ENCODE results near the gene CFAP210. TPM values are rescaled to one million over a fixed set of nuclear protein-coding genes. Genes with fewer than 3 reads are reported as not detected.
"Not testable (repeated sequence)": the region's sequence is repeated elsewhere in the genome, so short reads cannot be mapped to it uniquely, and the experiment has no call there.

Gene CFAP210
- total RNA-seq, 4 donors from 2014 or later: not detected

DNA sequence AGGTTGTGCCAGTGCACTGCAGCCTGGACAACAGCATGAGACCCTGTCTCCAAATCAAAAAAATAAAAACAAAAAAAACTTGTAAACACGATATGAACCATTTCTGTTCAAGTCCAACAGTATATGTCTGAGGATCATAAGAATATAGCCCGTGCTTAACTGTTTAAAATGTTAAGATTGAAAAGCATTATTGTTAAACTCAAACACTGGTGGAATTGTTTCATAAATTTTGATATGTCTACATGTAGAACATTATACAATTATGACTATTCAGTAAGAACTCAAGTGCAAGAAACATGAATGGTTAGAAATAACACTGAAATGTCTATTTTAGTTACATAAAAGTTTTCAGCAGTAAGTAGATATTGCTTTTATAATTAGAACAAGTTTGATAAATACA lies 80.3 kb downstream of the CFAP210 start:
- intact Hi-C loops (cut with DNase I; ENCODE audit: low total_unique reads): no loop called here
- no peak for DNase-seq (ENCODE audit: low spot score in 2 of 2)
- H3K4me3 ChIP-seq (ENCODE audit: low read depth, poor library complexity, severe bottlenecking): no peak overlapping the region
- 78 to 88% methylated on average over 2 of the region's 2 CpGs for WGBS, 2 donors
- TF ChIP-seq POLR2A (IDR thresholded peaks at IDR 0.05): no peak
- no peak for TF ChIP-seq CTCF (IDR thresholded peaks at IDR 0.05)

DNA sequence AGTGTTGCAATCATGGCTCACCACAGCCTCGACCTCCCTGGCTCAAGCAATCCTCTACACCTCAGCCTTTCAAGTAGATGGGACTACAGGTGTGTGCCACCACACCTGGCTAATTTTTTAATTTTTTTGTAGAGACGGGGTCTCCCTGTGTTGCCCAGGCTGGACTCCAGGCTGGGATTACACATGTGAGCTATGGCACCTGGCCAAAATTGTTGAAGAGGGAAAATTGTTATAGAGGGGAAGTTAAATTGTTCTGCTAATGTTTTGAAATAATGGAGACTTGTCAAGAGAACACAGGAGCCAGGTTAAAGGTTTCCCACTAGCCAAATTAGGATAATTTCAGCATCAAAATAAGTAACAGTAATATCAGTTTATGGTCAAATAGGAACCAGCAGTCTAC lies 84.9 kb downstream of the CFAP210 start:
- 90 to 91% methylated on average over 2 of the region's 2 CpGs for WGBS, 2 donors
- no peak for TF ChIP-seq POLR2A (IDR thresholded peaks at IDR 0.05)
- no peak for TF ChIP-seq CTCF (IDR thresholded peaks at IDR 0.05)
- no peak for DNase-seq (ENCODE audit: low spot score in 2 of 2)
- H3K4me3 ChIP-seq (ENCODE audit: low read depth, poor library complexity, severe bottlenecking): no peak overlapping the region
- intact Hi-C loops (cut with DNase I; ENCODE audit: low total_unique reads): no loop called here

DNA sequence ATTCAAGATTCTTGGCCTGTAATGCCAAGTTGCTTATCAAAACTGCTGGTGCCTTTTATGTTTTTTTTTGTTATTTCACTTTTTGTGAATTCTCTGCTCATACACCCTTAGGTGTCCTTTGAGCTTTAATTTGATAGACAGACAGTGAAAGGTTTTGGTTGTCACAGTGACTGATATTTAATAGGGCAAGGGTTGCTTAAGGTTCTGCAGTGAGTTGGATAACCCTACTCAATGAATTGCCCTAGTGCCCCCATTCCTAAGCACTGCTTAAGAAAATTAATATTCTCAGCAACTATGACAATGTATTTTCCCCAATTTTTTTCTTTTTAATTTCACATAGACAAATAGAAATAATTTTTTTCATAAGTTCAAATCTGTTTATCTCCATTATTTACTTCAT lies 94.6 kb downstream of the CFAP210 start:
- no peak overlapping the region for H3K4me3 ChIP-seq (ENCODE audit: low read depth, poor library complexity, severe bottlenecking)
- TF ChIP-seq POLR2A (IDR thresholded peaks at IDR 0.05) (no peak), CTCF (IDR thresholded peaks at IDR 0.05) (no peak)
- intact Hi-C loops (cut with DNase I; ENCODE audit: low total_unique reads): no loop called here
- no peak for DNase-seq (ENCODE audit: low spot score in 2 of 2)

GRCh38 chr2:169598982-169599381 lies 95.2 kb downstream of the CFAP210 start:
- DNase-seq (ENCODE audit: low spot score in 2 of 2): no peak
- intact Hi-C loops (cut with DNase I; ENCODE audit: low total_unique reads): no loop called here
- 93 to 99% methylated on average over 2 of the region's 2 CpGs for WGBS, 2 donors
- H3K4me3 ChIP-seq (ENCODE audit: low read depth, poor library complexity, severe bottlenecking): no peak overlapping the region
- TF ChIP-seq CTCF (IDR thresholded peaks at IDR 0.05): no peak
- TF ChIP-seq POLR2A (IDR thresholded peaks at IDR 0.05): no peak

DNA sequence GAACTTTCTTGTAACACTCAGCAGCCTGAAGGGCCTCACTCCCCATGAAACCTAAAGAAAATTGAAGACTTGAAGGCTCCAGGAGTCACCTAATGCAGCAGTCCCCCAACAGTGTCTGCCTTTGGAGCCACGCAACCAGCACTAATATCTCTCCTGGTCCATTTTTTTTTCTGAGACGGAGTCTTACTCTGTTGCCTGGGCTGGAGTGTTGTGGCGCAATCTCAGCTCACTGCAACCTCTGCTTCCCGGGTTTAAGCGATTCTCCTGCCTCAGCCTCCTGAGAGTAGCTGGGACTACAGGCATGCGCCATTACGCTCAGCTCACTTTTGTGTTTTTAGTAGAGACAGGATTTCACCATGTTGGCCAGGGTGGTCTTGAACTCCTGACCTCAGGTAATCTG lies 97.7 kb downstream of the CFAP210 start:
- 81 to 100% methylated on average over 6 to 7 of the region's 7 CpGs for WGBS, 2 donors
- intact Hi-C loops (cut with DNase I; ENCODE audit: low total_unique reads); H3K4me3 ChIP-seq (ENCODE audit: low read depth, poor library complexity, severe bottlenecking); DNase-seq (ENCODE audit: low spot score in 2 of 2): not testable (repeated sequence)

Other genes starting within 250 kb of the CFAP210 start
- 1 to 10 TPM; 4.7 to 7.9 (median 5.3) TPM for gene BBS5, start 214.9 kb downstream of the CFAP210 start, total RNA-seq
- under 1 TPM; 0.13 to 0.98 (median 0.73) TPM for gene KLHL41, start 184.7 kb downstream of the CFAP210 start, total RNA-seq
- 1 to 10 TPM; 4.1 to 9.7 (median 6.6) TPM for gene FASTKD1, start 120.5 kb downstream of the CFAP210 start, total RNA-seq
- 10 to 100 TPM; 23.5 to 31.9 (median 28.0) TPM for gene PPIG, start 110.1 kb downstream of the CFAP210 start, total RNA-seq
- gene PHOSPHO2, start 64 bp upstream of the CFAP210 start, total RNA-seq: 1 to 10 TPM; 2.7 to 7.6 (median 4.4) TPM
- gene KLHL23, start 39.4 kb upstream of the CFAP210 start, total RNA-seq: 1 to 10 TPM in 3 of 4 donors, under 1 TPM in 1; 0.59 to 5.0 (median 2.3) TPM
- gene SSB, start 104.5 kb upstream of the CFAP210 start, total RNA-seq: 10 to 100 TPM; 29.1 to 40.0 (median 38.2) TPM
- 100 to 1,000 TPM in 1 of 4 donors, 10 to 100 TPM in 3; 34.2 to 283 (median 42.8) TPM for gene METTL5, start 130.5 kb upstream of the CFAP210 start, total RNA-seq
- 10 to 100 TPM; 40.8 to 64.7 (median 50.5) TPM for gene UBR3, start 133.0 kb upstream of the CFAP210 start, total RNA-seq